Keratinocyte (primary cell): ENCODE measurements around the gene TAOK2. TPM values are rescaled to one million over a fixed set of nuclear protein-coding genes. Genes with fewer than 3 reads are reported as not detected.

ENCODE experiments used
- DNase-seq: peaks from one replicate; pipeline ENCODE4 v3.0.0-alpha.2; 2011; ENCODE audit warnings: low read depth, missing footprints, low spot score
- FAIRE-seq: peaks from 2 replicates; lab custom pipeline; 2011; peaks lifted over from hg19 to GRCh38; lab: Jason Lieb, UNC
- H2AFZ ChIP-seq: 2 replicates; pipeline ENCODE4 v1.6.0; 2012; ENCODE audit warnings: low read length, control low read depth, inconsistent platforms; ENCODE audit not compliant: control insufficient read depth
- H3K27ac ChIP-seq: 2 replicates; pipeline ENCODE4 v1.5.1; 2011; ENCODE audit warnings: low read length; ENCODE audit not compliant: control insufficient read depth, insufficient read depth
- H3K27me3 ChIP-seq: 3 replicates; pipeline ENCODE4 v1.6.0; 2011; ENCODE audit warnings: low read length; ENCODE audit not compliant: control insufficient read depth, insufficient read depth; ENCODE audit errors: extremely low read depth
- H3K36me3 ChIP-seq, 2 experiments: 2 replicates in 1 of 2; 3 replicates in 1 of 2; pipeline ENCODE4 v1.5.1; 2011; ENCODE audit warnings: low read length in 2 of 2, mild to moderate bottlenecking in 1 of 2; ENCODE audit not compliant: control insufficient read depth in 2 of 2, insufficient read depth in 2 of 2; ENCODE audit errors: extremely low read depth in 1 of 2
- H3K4me1 ChIP-seq: 3 replicates; pipeline ENCODE4 v1.5.1; 2011; ENCODE audit warnings: low read length; ENCODE audit not compliant: control insufficient read depth, insufficient read depth; ENCODE audit errors: extremely low read depth
- H3K4me2 ChIP-seq: 3 replicates; pipeline ENCODE4 v1.6.0; 2011; ENCODE audit warnings: low read depth, low read length; ENCODE audit not compliant: control insufficient read depth, insufficient read depth; ENCODE audit errors: extremely low read depth
- H3K4me3 ChIP-seq, 3 experiments: fragments of 200-600 bp in 1 of 3; sonication (generic) in 1 of 3; 2 replicates in 2 of 3; 3 replicates in 1 of 3; pipeline ENCODE4 v1.5.1; 2011 to 2016; ENCODE audit warnings: low read length in 3 of 3, mild to moderate bottlenecking in 3 of 3, control low read depth in 2 of 3, inconsistent platforms in 1 of 3, low read depth in 1 of 3, mixed read lengths in 1 of 3, mixed run types in 1 of 3, moderate library complexity in 1 of 3; ENCODE audit not compliant: control insufficient read depth in 2 of 3, insufficient read depth in 2 of 3; ENCODE audit errors: extremely low read depth in 1 of 3
- H3K79me2 ChIP-seq: 2 replicates; pipeline ENCODE4 v1.6.0; 2012; ENCODE audit warnings: low read length; ENCODE audit not compliant: control insufficient read depth, insufficient read depth
- H3K9ac ChIP-seq: 3 replicates; pipeline ENCODE4 v1.6.0; 2011; ENCODE audit warnings: low read length; ENCODE audit not compliant: control insufficient read depth, insufficient read depth; ENCODE audit errors: extremely low read depth
- H3K9me1 ChIP-seq: 3 replicates; pipeline ENCODE4 v1.6.0; 2011; ENCODE audit warnings: low read length; ENCODE audit not compliant: control insufficient read depth, insufficient read depth; ENCODE audit errors: extremely low read depth
- H3K9me3 ChIP-seq: 2 replicates; pipeline ENCODE4 v1.5.1; 2012; ENCODE audit warnings: low read depth, low read length; ENCODE audit not compliant: control insufficient read depth
- H4K20me1 ChIP-seq: 3 replicates; pipeline ENCODE4 v1.6.0; 2011; ENCODE audit warnings: low read length; ENCODE audit not compliant: control insufficient read depth, insufficient read depth; ENCODE audit errors: extremely low read depth
- CTCF ChIP-seq, 3 experiments: IDR thresholded peaks in 1 of 3; conservative IDR thresholded peaks in 1 of 3; optimal IDR thresholded peaks in 1 of 3; 2 replicates in 2 of 3; 3 replicates in 1 of 3; pipeline versions ENCODE3 to v1.5.1; 2011; ENCODE audit warnings: low read length in 3 of 3, mild to moderate bottlenecking in 3 of 3, moderate library complexity in 2 of 3, control low read depth in 1 of 3, inconsistent platforms in 1 of 3; ENCODE audit not compliant: insufficient read depth in 2 of 3; ENCODE audit errors: extremely low read depth in 1 of 3
- EZH2 ChIP-seq: IDR thresholded peaks from one replicate; pipeline ENCODE4 v1.6.1; 2012; ENCODE audit warnings: inconsistent platforms, mild to moderate bottlenecking, low read length, moderate library complexity
- dilution Hi-C: fragments of 300-500 bp; cut with MboI; formaldehyde crosslinking; loops from one replicate; pipeline ENCODE4 v1.7.0; 2020; ENCODE audit warnings: low sequenced_read_pairs; ENCODE audit not compliant: extremely low pct_ligation_motif_present
- polyA plus RNA-seq, 5 experiments: library from polyadenylated mRNA; depleted of rRNA in 3 of 5; stranded (reverse) in 3 of 5; stranded (forward) in 1 of 5; unstranded in 1 of 5; fragments of >200 nt; gene quantifications; 1 replicate in 1 of 5; 2 replicates in 3 of 5; 3 replicates in 1 of 5; pipeline versions ENCODE4 v1.2.1 to v1.2.3, GENCODE V29; 2011 to 2012; ENCODE audit warnings: missing spikeins in 2 of 5, low read depth in 1 of 5, low replicate concordance in 1 of 5

TAOK2 gene
- polyA plus RNA-seq, 1 donor (not counting 4 experiments of a cell fraction or from before 2014, with no cell fraction given), result 13.8 TPM

GRCh38 chr16:30018731-30019158 is 45.1 kb downstream of the TAOK2 start:
- Histone ChIP-seq H3K9me1 (no peaks in the 10 kb centered on the region), H3K79me2 (no peaks in the 10 kb centered on the region), H3K27ac (no peak overlapping the region), H3K9me3 (no peaks in the 10 kb centered on the region), H3K9ac (no peak overlapping the region), H3K27me3 (no peaks in the 10 kb centered on the region), H2AFZ (no peak overlapping the region), H3K4me1 (peaks cover 4% of the 10 kb centered on the region), H3K4me3 (no peak overlapping the region), H3K36me3 (no peaks in the 10 kb centered on the region), H4K20me1 (no peaks in the 10 kb centered on the region), H3K4me2 (no peak overlapping the region)
- FAIRE-seq, result no peak
- dilution Hi-C loops, result no loop called here
- DNase-seq, result no peak
- no peak for TF ChIP-seq CTCF (optimal IDR thresholded peaks at IDR 0.05 in 1 of 3, IDR thresholded peaks at IDR 0.05 in 1 of 3, conservative IDR thresholded peaks at IDR 0.05 in 1 of 3; ENCODE audit: extremely low read depth in 1 of 3, insufficient read depth in 2 of 3, low read length in 3 of 3)
- TF ChIP-seq EZH2, result no peak

- peaks cover 4% of the 10 kb centered on the region for H3K4me1 ChIP-seq
- H4K20me1 ChIP-seq, result no peaks in the 10 kb centered on the region
- TF ChIP-seq EZH2, result no peak
- no peak for TF ChIP-seq CTCF (optimal IDR thresholded peaks at IDR 0.05 in 1 of 3, IDR thresholded peaks at IDR 0.05 in 1 of 3, conservative IDR thresholded peaks at IDR 0.05 in 1 of 3; ENCODE audit: extremely low read depth in 1 of 3, insufficient read depth in 2 of 3, low read length in 3 of 3)
- FAIRE-seq, result no peak
- no peak within 1 kb of the TSS for H3K27ac ChIP-seq
- H3K9ac ChIP-seq, result no peak within 1 kb of the TSS
- H3K4me2 ChIP-seq, result no peak within 1 kb of the TSS
- no peaks in the 10 kb centered on the region for H3K9me3 ChIP-seq
- H3K9me1 ChIP-seq, result no peaks in the 10 kb centered on the region
- no peak for DNase-seq
- no peaks in the 10 kb centered on the region for H3K79me2 ChIP-seq
- H3K36me3 ChIP-seq, result no peaks in the 10 kb centered on the region
- H3K27me3 ChIP-seq, result peaks cover under 1% of the 10 kb centered on the region
- dilution Hi-C loops, result no loop called here
- no peak within 1 kb of the TSS for H3K4me3 ChIP-seq
- no peak within 1 kb of the TSS for H2AFZ ChIP-seq
Observed at GRCh38 chr16:30022887-30023286, 49.2 kb downstream of the TAOK2 start, which contains the start of gene C16orf92. TSS of gene C16orf92 (plus strand) at chr16:30023198. CDS start at chr16:30023341, 143 bp downstream.
